ENCODE data around the gene CACHD1.

GRCh38 chr1:64511044-64511443 lies 41.1 kb downstream of the CACHD1 start:
- TF ChIP-seq CTCF (IDR thresholded peaks at IDR 0.05; ENCODE audit: insufficient read depth, low read length): no peak
- TF ChIP-seq POLR2AphosphoS5 (IDR thresholded peaks at IDR 0.05; ENCODE audit: low read depth): no peak

Data from HL-60 (cell line).